PFSK-1 (cell line): ENCODE results near the gene RBM14.

ENCODE experiments used
- POLR2AphosphoS5 ChIP-seq: IDR thresholded peaks from 2 replicates; pipeline ENCODE4 v1.6.1; 2012; ENCODE audit warnings: low read depth, mild to moderate bottlenecking, control low read depth, low read length, moderate library complexity
- REST ChIP-seq, 2 experiments: IDR thresholded peaks; 2 replicates each; pipeline versions ENCODE4 v1.6.1 to v1.8.0; 2011 to 2012; ENCODE audit warnings: low read depth in 2 of 2, low read length in 2 of 2, control low read depth in 1 of 2, inconsistent platforms in 1 of 2, mild to moderate bottlenecking in 1 of 2, moderate library complexity in 1 of 2; ENCODE audit not compliant: insufficient read depth in 1 of 2
- SIN3A ChIP-seq: IDR thresholded peaks from 2 replicates; pipeline ENCODE4 v1.6.1; 2012; ENCODE audit warnings: mild to moderate bottlenecking, low read length, moderate library complexity, borderline replicate concordance; ENCODE audit not compliant: insufficient read depth
- TAF1 ChIP-seq: IDR thresholded peaks from 2 replicates; pipeline ENCODE4 v1.6.1; 2012; ENCODE audit warnings: low read length, control low read depth, borderline replicate concordance; ENCODE audit not compliant: insufficient read depth

DNA sequence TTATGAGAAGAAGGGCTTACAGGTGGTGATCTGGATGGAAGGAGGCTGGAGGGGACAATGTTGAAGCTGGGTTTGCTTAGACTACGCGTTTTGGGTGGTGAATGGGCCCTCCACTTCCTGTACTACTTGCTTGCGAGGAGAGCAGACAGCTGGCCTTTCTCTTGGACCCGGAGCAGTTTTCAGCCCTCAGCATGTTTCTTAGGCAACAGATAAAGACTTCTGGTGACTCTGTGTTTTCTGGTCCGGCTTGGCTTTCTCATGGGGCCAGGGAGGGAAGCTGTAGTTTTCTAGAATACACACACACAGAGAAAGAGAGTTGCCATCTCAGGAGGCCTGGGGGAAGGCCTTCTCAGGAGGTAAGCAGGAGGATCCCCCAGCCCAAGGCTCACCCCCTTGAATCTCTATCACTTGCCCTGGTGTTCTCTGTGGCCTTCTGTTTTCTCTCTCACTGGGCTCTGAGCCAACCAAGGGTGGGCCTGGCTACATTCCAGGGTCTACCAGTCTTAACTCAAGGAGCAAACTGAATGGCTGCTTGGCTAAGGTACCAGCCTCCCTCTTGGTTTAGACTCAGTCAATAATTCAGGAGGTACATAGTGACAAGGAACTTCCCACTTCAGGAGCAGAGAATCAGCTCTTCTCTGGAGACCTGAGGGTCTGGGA, 21.1 kb upstream of the RBM14 start:
- TF ChIP-seq POLR2AphosphoS5 (no peak), TAF1 (no peak), REST (IDR thresholded peaks at IDR 0.05; ENCODE audit: insufficient read depth in 1 of 2, low read depth in 2 of 2, low read length in 2 of 2) (no peak), SIN3A (no peak)
